ENCODE results near the gene ARHGAP10. TPM values are rescaled to one million over a fixed set of nuclear protein-coding genes. Genes with fewer than 3 reads are reported as not detected.

Gene ARHGAP10
- total RNA-seq, 4 donors from 2014 or later: 26.5 to 117 (median 29.7) TPM

DNA sequence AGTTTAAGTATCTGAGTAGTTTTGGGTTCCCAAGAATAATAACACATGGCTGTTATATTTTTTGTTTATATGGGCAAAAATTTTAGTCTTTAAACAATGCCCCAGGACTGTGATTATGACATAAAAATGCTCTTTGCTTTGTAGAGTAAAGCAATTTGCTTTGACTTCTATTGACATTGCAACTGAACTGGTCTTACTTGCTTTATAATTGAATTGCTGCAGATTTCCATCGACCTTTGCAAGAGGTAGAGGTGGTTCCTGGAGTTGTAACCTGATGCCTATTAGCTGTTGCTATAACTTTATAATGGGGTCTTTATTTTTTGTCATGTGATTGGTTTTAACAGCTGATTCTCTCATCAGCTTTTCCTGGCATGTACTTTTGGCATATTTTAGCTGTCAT lies 302.9 kb downstream of the ARHGAP10 start:
- DNase-seq: no peak
- H3K36me3 ChIP-seq: no peaks in the 10 kb centered on the region
- intact Hi-C loops (cut with DNase I): no loop called here
- no peak for TF ChIP-seq POLR2A (IDR thresholded peaks at IDR 0.05)
- TF ChIP-seq, protein P1, sequence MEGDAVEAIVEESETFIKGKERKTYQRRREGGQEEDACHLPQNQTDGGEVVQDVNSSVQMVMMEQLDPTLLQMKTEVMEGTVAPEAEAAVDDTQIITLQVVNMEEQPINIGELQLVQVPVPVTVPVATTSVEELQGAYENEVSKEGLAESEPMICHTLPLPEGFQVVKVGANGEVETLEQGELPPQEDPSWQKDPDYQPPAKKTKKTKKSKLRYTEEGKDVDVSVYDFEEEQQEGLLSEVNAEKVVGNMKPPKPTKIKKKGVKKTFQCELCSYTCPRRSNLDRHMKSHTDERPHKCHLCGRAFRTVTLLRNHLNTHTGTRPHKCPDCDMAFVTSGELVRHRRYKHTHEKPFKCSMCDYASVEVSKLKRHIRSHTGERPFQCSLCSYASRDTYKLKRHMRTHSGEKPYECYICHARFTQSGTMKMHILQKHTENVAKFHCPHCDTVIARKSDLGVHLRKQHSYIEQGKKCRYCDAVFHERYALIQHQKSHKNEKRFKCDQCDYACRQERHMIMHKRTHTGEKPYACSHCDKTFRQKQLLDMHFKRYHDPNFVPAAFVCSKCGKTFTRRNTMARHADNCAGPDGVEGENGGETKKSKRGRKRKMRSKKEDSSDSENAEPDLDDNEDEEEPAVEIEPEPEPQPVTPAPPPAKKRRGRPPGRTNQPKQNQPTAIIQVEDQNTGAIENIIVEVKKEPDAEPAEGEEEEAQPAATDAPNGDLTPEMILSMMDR (IDR thresholded peaks at IDR 0.05): no peak
- no peak overlapping the region for H3K27ac ChIP-seq
- no peak overlapping the region for H3K4me3 ChIP-seq
- no peaks in the 10 kb centered on the region for H3K27me3 ChIP-seq
- 16 to 32% methylated on average over 1 of the region's 1 CpG for WGBS, 2 donors
- no peaks in the 10 kb centered on the region for H3K9me3 ChIP-seq
- H3K4me1 ChIP-seq: peaks cover 0 to 16% (median 0%) of the 10 kb centered on the region in 3 donors

DNA sequence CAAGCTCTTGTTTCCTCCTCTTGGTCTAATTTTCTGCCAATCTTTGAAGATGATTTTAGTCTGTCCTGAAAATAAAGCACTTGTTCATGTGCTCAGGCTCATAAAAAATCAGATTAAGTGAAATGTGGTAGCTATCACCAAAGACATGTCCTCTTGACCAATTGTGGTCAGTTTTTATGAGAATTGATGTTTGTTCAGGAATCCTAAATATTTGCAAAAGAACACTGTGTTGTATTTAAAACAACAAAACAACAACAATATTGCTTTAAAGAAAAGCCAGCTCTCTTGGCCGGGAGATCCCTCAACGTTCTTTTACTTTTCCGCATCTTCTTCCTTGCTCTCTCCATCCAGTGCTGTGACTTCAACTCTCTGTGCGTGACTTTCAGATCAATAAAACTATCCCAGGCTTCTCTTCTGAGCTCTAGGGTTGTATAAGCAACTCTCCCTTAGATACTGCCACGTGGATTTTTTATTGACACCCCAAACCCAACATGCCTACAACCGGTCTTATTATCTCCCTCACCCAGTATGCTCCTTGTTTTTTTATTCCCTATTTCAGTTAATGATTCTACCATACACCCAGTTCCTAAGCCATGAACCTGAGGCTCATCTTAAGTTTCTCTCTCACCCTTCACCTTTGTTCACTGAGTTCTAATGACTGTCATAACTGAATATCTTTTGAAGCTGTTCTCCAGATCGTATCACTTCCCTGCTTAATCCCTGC lies 309.9 kb downstream of the ARHGAP10 start:
- TF ChIP-seq, protein P1 (IDR thresholded peaks at IDR 0.05): no peak
- no peak for TF ChIP-seq POLR2A (IDR thresholded peaks at IDR 0.05)
- Histone ChIP-seq H3K27ac (no peak overlapping the region), H3K4me1 (peaks cover 0 to 9% (median 0%) of the 10 kb centered on the region in 3 donors), H3K36me3 (peaks cover 0 to 2% (median 0%) of the 10 kb centered on the region in 3 donors), H3K4me3 (no peak overlapping the region), H3K9me3 (no peaks in the 10 kb centered on the region), H3K27me3 (no peaks in the 10 kb centered on the region)
- DNase-seq: no peak
- WGBS, 2 donors: 85 to 86% methylated on average over 7 of the region's 7 CpGs
- intact Hi-C loops (cut with DNase I): no loop called here

DNA sequence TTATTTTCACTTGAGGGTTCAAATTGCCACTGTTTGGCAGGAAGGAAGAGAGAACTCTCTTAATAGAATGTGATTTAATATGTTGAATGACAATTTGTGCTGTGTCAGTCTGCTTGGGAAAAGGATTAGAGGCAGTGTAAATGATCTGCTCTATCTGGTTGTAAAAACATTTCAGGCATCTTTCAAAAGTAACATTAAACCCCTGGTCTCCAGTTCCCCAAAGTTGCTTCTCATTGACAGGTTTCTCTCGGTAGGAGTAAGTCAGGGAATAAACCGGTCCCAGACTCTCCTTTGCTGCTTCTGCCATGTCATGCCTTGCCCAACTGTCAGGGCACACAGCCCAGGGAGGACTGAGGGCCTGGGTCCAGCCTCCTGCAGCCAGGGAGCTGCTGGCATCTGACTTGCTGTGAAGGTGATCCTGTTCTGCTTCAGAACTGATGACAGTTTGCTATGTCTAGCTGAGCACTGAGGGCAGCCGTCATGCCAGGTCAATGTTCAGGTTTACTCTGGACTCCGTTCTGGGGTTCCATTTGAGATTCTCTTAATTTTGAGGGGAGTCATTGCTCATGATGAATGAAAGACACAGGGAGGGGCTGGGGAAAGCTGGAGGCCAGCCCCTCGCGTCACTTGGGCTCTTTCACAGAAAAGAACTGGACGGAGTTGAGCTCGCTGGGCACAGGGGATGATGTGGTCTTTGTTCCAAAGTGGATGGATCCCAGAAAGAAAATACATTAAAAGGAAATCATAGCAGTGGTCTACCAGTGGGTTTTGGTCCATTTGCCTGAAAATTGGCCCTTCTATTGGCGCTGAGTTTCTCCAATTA lies 312.4 kb downstream of the ARHGAP10 start:
- Histone ChIP-seq H3K27ac (no peak overlapping the region), H3K9me3 (no peaks in the 10 kb centered on the region), H3K4me3 (no peak overlapping the region), H3K4me1 (peaks cover 0 to 9% (median 0%) of the 10 kb centered on the region in 3 donors), H3K27me3 (no peaks in the 10 kb centered on the region), H3K36me3 (peaks cover 0 to 27% (median 0%) of the 10 kb centered on the region in 3 donors)
- intact Hi-C loops (cut with DNase I): no loop called here
- no peak for DNase-seq
- WGBS, 2 donors: 83 to 87% methylated on average over 7 to 9 of the region's 9 CpGs
- TF ChIP-seq, protein P1 (IDR thresholded peaks at IDR 0.05): no peak
- TF ChIP-seq POLR2A (IDR thresholded peaks at IDR 0.05): no peak

DNA sequence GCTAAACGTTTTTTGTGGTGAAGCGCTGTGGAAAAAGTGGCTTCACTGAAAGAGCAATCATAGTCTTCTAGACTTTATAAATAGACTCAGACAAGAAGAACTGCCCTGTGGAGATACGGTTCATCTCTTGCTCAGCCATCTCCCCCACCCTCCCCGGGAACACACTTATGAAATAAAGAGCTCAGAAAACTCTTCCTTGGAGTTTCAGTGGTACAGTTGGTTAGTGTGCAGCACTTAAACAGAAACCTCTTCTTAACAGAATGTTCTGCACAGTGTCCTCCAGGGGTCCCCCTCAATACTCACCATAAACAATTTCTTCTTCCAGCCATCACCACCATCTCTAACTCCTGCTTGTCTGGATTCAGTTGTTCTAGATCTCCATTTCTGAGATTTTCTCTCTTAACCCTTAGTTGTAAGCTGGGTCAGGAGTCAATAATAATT lies 313.0 kb downstream of the ARHGAP10 start:
- 71 to 76% methylated on average over 4 of the region's 4 CpGs for WGBS, 2 donors
- TF ChIP-seq, protein P1 (IDR thresholded peaks at IDR 0.05): no peak
- TF ChIP-seq POLR2A (IDR thresholded peaks at IDR 0.05): no peak
- Histone ChIP-seq H3K4me3 (no peak overlapping the region), H3K4me1 (peaks cover 0 to 9% (median 0%) of the 10 kb centered on the region in 3 donors), H3K27ac (no peak overlapping the region), H3K9me3 (no peaks in the 10 kb centered on the region), H3K36me3 (peaks cover 0 to 30% (median 0%) of the 10 kb centered on the region in 3 donors), H3K27me3 (no peaks in the 10 kb centered on the region)
- DNase-seq: no peak
- intact Hi-C loops (cut with DNase I): no loop called here

DNA sequence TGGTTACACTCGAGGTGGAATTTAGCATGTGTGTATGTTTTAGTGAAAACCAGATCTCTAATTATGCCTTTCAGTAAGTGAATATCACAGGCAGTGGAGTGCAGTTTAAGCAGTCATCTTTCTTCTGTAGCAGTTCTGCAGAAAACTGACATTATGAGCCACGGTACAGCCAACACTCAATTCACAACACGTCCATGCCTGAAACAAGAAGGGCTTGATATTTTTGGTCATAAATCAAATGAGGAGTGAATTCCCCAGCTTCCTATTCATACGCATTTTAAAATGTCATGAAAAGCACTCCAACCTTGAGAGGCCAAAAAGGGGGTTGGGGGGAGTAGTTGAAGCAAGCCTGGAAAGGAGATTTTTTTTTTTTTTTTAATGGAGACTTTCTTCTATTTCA lies 316.7 kb downstream of the ARHGAP10 start:
- 30 to 48% methylated on average over 4 of the region's 4 CpGs for WGBS, 2 donors
- TF ChIP-seq POLR2A (IDR thresholded peaks at IDR 0.05): no peak
- TF ChIP-seq, protein P1 (IDR thresholded peaks at IDR 0.05): no peak
- Histone ChIP-seq H3K36me3 (peaks cover 0 to 30% (median 0%) of the 10 kb centered on the region in 3 donors), H3K4me1 (peaks cover 0 to 25% (median 3%) of the 10 kb centered on the region in 3 donors), H3K4me3 (no peak overlapping the region), H3K27me3 (no peaks in the 10 kb centered on the region), H3K9me3 (no peaks in the 10 kb centered on the region), H3K27ac (no peak overlapping the region)
- no peak for DNase-seq
- intact Hi-C loops (cut with DNase I): no loop called here

All from esophagus squamous epithelium (tissue), 5 donors.